C4-2B (cell line): ENCODE results near the gene SGPP1.

Source experiments
- ZFX ChIP-seq: fragments of 450-650 bp; IDR thresholded peaks from 2 replicates; pipeline ENCODE4 v1.6.1; 2017
- TF ChIP-seq, protein P1 (sequence below): fragments of 450-650 bp; conservative IDR thresholded peaks from 2 replicates; pipeline ENCODE4 v1.5.1; 2017; ENCODE audit warnings: mild to moderate bottlenecking

DNA sequence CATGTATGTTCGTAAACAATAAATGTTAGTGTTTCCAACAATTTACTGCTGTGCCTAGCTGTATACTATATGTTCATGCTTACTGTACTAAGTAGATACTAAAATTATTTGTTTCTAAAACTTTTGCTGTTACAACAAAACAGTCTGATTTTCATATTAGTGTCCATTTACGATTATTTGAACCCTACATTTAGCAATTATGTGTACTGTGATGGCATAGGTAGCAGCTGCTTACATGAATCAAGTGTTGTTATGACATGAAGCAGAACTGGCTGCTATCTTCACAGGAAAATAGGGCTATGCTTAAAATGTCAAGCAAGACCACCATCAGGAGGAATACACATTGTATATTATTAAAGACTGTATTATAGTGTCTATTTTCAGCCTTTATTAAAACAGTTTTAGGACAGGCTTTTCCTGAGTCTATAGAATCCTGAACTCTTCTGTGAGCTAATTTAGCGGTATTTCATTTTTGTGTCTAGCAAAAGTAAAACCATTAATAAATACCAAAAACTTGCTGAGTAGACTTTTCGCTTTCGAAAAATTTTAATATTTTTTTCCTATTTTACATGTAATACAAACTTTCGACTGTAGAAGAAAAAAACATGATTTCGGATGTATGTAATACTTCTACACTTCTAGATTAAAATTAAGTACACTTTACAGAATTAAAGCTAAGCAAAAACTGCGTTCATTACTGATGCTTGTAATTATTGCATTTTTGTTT is 85.0 kb downstream of the SGPP1 start:
- TF ChIP-seq, protein P1, sequence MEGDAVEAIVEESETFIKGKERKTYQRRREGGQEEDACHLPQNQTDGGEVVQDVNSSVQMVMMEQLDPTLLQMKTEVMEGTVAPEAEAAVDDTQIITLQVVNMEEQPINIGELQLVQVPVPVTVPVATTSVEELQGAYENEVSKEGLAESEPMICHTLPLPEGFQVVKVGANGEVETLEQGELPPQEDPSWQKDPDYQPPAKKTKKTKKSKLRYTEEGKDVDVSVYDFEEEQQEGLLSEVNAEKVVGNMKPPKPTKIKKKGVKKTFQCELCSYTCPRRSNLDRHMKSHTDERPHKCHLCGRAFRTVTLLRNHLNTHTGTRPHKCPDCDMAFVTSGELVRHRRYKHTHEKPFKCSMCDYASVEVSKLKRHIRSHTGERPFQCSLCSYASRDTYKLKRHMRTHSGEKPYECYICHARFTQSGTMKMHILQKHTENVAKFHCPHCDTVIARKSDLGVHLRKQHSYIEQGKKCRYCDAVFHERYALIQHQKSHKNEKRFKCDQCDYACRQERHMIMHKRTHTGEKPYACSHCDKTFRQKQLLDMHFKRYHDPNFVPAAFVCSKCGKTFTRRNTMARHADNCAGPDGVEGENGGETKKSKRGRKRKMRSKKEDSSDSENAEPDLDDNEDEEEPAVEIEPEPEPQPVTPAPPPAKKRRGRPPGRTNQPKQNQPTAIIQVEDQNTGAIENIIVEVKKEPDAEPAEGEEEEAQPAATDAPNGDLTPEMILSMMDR = no peak
- no peak for TF ChIP-seq ZFX
